GM18907 (cell line): ENCODE data around the gene ZBTB7B.

Experiments
- ATAC-seq: cut with Tn5 transposase; IDR thresholded peaks from one replicate; pipeline ENCODE4 v1.9.1; 2021; ENCODE audit warnings: mild to moderate bottlenecking, moderate library complexity; ENCODE audit not compliant: unreplicated experiment

Gene ZBTB7B

GRCh38 chr1:155052439-155053395 is 50.1 kb downstream of the ZBTB7B start:
- no peak for ATAC-seq

- no peak for ATAC-seq
Observed at GRCh38 chr1:155053531-155054105, 51.0 kb downstream of the ZBTB7B start.

DNA sequence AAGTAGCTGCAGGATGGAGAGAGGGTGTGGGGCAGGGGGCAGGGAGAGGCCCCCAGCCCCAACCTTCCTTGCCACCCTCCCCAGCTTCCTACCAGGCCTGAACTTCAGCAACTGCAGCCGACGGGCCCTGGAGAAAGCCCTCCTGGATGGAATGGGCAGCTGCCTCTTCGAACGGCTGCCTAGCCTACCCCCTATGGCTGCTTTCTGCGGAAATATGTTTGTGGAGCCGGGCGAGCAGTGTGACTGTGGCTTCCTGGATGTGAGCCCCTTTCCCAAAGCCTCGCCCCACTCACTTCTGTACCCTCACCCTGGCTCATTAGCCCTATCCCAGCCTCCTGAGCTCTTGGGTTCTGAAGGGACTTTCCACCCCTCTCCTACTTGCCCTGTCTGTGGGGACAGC is 54.5 kb downstream of the ZBTB7B start:
- ATAC-seq = no peak

DNA sequence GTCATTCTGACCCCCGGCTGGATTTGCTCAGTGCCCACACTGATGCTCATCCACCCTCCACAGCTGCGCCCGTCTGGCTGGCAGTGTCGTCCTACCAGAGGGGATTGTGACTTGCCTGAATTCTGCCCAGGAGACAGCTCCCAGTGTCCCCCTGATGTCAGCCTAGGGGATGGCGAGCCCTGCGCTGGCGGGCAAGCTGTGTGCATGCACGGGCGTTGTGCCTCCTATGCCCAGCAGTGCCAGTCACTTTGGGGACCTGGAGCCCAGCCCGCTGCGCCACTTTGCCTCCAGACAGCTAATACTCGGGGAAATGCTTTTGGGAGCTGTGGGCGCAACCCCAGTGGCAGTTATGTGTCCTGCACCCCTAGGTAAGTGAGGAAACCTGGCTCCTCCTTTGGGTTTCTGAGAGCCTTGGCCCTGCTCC is 55.2 kb downstream of the ZBTB7B start:
- ATAC-seq = no peak

DNA sequence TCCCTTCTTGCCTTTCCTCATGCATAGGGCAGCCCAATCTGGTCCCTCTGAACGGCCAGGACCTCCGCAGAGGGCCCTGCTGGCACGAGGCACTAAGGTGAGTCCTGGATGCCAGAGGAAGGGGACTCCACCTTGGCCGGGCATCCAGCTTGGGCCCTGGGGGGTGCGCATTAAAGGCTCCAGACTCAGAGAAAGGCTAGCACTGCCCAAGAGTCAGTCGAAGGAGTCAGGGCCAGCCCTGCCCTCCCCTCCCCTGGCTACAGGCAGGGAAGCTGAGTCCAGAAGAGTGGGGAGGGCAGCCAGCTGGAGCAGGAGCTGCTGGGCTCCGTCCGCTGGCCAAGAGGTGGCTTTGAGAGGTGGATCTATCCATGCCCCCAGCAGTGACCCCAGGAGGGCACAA is 58.1 kb downstream of the ZBTB7B start:
- ATAC-seq = no peak

- no peak for ATAC-seq
Observed at GRCh38 chr1:155061381-155062150, 59.0 kb downstream of the ZBTB7B start.

DNA sequence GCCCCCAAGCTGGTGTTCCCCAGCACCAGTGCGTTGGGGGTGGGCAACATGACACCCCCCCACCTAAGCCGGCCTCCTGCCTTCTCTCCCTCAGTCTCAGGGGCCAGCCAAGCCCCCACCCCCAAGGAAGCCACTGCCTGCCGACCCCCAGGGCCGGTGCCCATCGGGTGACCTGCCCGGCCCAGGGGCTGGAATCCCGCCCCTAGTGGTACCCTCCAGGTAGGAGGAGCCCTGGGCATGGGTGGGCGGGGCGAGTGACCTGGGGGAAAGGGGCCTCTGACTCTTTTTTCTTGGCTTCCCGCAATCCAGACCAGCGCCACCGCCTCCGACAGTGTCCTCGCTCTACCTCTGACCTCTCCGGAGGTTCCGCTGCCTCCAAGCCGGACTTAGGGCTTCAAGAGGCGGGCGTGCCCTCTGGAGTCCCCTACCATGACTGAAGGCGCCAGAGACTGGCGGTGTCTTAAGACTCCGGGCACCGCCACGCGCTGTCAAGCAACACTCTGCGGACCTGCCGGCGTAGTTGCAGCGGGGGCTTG is 59.6 kb downstream of the ZBTB7B start:
- no peak for ATAC-seq

DNA sequence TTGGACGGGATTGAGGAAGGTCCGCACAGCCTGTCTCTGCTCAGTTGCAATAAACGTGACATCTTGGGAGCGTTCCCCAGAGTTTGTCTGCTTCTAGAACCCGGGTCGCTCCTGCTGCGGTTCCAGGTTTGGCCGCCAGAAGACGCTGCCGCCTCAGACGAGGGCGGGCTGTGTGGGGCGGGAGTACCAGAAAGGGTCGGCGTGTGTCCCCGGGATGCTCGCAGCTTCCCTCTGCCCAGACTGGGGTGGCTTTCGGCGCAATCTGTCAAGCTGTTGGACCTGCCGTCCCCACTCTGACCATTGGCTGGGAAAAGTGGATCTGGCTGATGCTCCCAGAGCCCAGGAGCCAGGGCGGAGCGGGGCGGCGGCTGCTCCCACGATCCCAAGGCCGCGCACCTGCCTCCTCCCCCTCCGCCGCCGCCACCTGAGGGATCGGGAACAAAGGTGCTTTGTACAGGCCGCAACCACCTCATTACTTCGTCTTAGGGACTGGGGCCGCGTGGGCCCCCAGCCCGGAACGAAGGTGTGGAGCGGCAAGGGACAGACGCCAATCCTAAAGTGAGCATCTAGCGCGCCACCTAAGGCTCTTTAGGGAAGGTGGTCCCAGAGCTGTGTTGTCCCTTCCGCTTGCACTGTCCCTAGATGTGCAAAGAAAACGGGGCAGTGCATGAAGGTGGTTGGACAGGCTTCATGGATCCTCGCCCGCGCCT is 60.3 kb downstream of the ZBTB7B start:
- ATAC-seq = no peak

GRCh38 chr1:155063550-155064110 is 61.0 kb downstream of the ZBTB7B start, which contains the start of gene EFNA4:
Gene EFNA4, plus strand, starts transcription at chr1:155063740. Its CDS starts 84 bp downstream, at chr1:155063824.
- ATAC-seq = peak; percentile 67

GRCh38 chr1:155064111-155064831 is 61.7 kb downstream of the ZBTB7B start:
- ATAC-seq = no peak

DNA sequence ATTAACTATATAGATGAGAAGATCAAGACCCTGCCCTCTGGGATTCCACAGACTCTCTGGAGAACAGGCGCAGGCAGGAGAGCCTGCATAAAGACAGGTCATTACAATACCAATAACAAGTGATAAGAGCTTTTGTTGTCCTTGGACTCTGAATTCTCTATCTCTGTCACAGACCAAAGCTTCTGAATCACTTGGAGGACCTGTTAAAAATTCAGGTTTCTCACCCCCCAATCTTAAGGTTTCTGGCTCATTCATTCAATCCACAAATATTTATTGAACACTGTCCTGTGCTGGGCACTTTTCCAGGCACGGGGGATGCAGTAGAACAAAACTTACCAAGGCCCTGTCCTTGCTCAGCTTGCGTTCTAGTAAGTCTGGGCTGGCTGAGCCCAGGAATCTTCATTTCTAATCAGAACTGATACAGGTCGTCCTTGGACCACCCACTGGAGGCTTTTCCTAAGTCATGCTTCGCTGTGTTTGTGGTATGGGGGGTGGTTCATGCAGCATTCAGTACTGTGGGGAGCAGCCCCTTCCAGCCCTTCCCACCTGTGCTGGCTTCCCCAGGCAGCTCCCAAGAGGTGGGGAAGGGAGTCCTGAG is 62.3 kb downstream of the ZBTB7B start:
- ATAC-seq = no peak

GRCh38 chr1:155066777-155067176 is 64.2 kb downstream of the ZBTB7B start:
- no peak for ATAC-seq
